Dedifferentiated amniotic fluid mesenchymal stem cell (primary cell): ENCODE results near the gene STK24.

Source experiments
- DNase-seq: peaks from one replicate; pipeline ENCODE4 v3.0.0-alpha.2; 2016; ENCODE audit errors: extremely low spot score

STK24 gene

GRCh38 chr13:98489446-98490194 is 87.3 kb downstream of the STK24 start:
- no peak for DNase-seq

- no peak for DNase-seq
These were observed 88.2 kb downstream of the STK24 start for GRCh38 chr13:98488736-98489135.

GRCh38 chr13:98487522-98487921 is 89.4 kb downstream of the STK24 start:
- DNase-seq: no peak

GRCh38 chr13:98487016-98487415 is 89.9 kb downstream of the STK24 start:
- no peak for DNase-seq

GRCh38 chr13:98486412-98486811 is 90.5 kb downstream of the STK24 start:
- no peak for DNase-seq

GRCh38 chr13:98485561-98485960 is 91.3 kb downstream of the STK24 start:
- DNase-seq: no peak

GRCh38 chr13:98484289-98485219 is 92.4 kb downstream of the STK24 start:
- DNase-seq: peak; percentile 88

GRCh38 chr13:98483601-98484288 is 93.2 kb downstream of the STK24 start:
- peak; percentile 36 for DNase-seq

- no peak for DNase-seq
These were observed 94.1 kb downstream of the STK24 start for GRCh38 chr13:98482476-98483444.

GRCh38 chr13:98480915-98481877 is 95.7 kb downstream of the STK24 start:
- DNase-seq: no peak

GRCh38 chr13:98479496-98480003 is 97.4 kb downstream of the STK24 start:
- no peak for DNase-seq

GRCh38 chr13:98478189-98479129 is 98.4 kb downstream of the STK24 start:
- DNase-seq: no peak

GRCh38 chr13:98476538-98476966 is 100.4 kb downstream of the STK24 start:
- peak; percentile 49 for DNase-seq

GRCh38 chr13:98476106-98476505 is 100.8 kb downstream of the STK24 start:
- no peak for DNase-seq

- no peak for DNase-seq
These were observed 101.4 kb downstream of the STK24 start for GRCh38 chr13:98475522-98475921.

GRCh38 chr13:98474761-98475160 is 102.1 kb downstream of the STK24 start:
- no peak for DNase-seq

- DNase-seq: no peak
These were observed 102.6 kb downstream of the STK24 start for GRCh38 chr13:98474292-98474691.

GRCh38 chr13:98473788-98474144 is 103.1 kb downstream of the STK24 start:
- no peak for DNase-seq
